ENCODE results near the gene RANBP1.

DNA sequence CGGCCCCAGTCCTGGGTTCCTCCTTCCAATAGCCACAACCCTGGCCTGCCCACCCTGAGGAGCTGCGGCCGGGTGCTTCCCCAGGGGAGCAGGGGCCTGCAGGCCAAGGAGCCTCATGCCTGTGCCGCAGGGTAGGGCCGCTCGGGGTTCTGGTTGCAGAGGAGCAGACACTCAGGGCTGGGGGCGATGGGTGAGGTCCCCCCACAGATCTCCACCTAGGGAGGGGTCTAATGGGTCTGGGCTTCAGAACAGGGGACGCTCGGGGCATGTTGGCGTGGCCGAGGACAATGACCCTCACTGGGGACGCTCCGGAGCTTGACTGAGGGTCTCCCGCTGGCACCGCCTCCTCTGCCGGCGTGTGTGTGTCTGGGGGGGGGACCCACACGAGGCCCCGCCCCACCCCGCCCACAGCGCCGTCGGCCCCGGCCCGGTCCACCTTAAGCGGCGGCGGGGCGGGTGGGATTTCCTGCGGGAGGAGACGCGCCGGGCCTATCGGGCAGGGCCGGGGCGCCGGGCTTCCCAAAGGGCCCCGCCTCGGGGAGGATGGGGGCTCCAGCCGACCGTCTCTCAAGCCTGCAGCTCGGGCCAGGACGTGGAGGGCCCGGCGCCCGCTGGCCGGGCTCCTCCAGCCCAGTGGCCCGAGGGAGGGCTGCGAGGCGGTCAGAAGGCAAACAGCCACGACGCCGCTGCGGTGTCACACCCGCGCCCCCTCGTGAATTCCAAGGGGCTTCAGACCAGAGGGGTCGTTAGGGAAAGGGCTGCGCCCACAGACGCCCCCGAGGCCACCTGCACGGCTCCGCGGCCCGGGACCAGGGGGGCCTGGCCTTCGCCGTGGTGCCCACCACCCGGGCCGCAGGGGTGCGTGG, 15.1 kb downstream of the RANBP1 start:
- TF ChIP-seq, protein P1, sequence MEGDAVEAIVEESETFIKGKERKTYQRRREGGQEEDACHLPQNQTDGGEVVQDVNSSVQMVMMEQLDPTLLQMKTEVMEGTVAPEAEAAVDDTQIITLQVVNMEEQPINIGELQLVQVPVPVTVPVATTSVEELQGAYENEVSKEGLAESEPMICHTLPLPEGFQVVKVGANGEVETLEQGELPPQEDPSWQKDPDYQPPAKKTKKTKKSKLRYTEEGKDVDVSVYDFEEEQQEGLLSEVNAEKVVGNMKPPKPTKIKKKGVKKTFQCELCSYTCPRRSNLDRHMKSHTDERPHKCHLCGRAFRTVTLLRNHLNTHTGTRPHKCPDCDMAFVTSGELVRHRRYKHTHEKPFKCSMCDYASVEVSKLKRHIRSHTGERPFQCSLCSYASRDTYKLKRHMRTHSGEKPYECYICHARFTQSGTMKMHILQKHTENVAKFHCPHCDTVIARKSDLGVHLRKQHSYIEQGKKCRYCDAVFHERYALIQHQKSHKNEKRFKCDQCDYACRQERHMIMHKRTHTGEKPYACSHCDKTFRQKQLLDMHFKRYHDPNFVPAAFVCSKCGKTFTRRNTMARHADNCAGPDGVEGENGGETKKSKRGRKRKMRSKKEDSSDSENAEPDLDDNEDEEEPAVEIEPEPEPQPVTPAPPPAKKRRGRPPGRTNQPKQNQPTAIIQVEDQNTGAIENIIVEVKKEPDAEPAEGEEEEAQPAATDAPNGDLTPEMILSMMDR (conservative IDR thresholded peaks at IDR 0.05), result no peak
- TF ChIP-seq ZFX (IDR thresholded peaks at IDR 0.05), result no peak

All from C4-2B (cell line).